22Rv1 (cell line): ENCODE results near the gene FGFR3.
"Not testable (repeated sequence)": the region's sequence is repeated elsewhere in the genome, so short reads cannot be mapped to it uniquely, and the experiment has no call there.

ENCODE experiments used
- H3K27ac ChIP-seq: fragments of 450-650 bp; 2 replicates; pipeline ENCODE4 v1.5.1; 2017
- ZFX ChIP-seq: fragments of 450-650 bp; IDR thresholded peaks from 2 replicates; pipeline ENCODE4 v1.6.1; 2017; ENCODE audit warnings: antibody characterized with exemption, borderline replicate concordance
- TF ChIP-seq, protein P1 (sequence below): fragments of 450-650 bp; IDR thresholded peaks from 2 replicates; pipeline ENCODE4 v1.5.1; 2017; ENCODE audit warnings: mild to moderate bottlenecking

Gene FGFR3

GRCh38 chr4:1830234-1830633, 37.1 kb downstream of the FGFR3 start:
- TF ChIP-seq, protein P1, sequence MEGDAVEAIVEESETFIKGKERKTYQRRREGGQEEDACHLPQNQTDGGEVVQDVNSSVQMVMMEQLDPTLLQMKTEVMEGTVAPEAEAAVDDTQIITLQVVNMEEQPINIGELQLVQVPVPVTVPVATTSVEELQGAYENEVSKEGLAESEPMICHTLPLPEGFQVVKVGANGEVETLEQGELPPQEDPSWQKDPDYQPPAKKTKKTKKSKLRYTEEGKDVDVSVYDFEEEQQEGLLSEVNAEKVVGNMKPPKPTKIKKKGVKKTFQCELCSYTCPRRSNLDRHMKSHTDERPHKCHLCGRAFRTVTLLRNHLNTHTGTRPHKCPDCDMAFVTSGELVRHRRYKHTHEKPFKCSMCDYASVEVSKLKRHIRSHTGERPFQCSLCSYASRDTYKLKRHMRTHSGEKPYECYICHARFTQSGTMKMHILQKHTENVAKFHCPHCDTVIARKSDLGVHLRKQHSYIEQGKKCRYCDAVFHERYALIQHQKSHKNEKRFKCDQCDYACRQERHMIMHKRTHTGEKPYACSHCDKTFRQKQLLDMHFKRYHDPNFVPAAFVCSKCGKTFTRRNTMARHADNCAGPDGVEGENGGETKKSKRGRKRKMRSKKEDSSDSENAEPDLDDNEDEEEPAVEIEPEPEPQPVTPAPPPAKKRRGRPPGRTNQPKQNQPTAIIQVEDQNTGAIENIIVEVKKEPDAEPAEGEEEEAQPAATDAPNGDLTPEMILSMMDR = no peak
- no peak for TF ChIP-seq ZFX

DNA sequence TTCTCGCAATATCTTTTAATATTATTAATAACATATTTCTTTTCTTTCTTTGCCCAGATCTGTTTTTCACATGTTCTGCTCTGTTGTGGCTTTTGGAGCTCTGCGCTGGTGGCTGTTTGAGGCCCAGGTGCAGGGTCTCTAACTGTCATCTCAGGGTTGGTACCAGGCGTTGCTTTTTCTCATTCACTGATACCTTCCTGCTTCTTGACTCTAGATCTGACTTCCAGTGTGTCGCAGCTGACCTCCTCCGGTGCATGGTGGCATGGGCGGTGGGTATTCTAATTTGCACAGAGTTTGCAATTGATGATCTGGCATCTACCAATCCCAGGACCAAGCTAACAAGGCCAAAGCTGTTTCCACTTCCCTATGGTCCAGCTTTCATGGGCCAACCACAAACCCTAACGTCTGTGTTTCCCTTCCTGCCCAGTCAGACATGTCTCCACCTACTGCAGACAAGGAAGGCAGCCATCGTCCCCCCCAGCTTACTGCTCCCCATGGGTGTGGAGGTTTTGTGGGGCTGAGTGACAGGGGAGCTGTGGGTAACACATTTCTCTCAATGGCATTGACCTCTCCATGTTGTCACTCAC, 37.6 kb downstream of the FGFR3 start:
- no peak for TF ChIP-seq ZFX
- TF ChIP-seq, protein P1 = no peak

More at GRCh38 chr4:1830234-1830633, 37.1 kb downstream of the FGFR3 start:
- H3K27ac ChIP-seq = peak overlapping the region; percentile 17; the same call in 1 of the 2 replicates

GRCh38 chr4:1831331-1831730, 38.2 kb downstream of the FGFR3 start:
- H3K27ac ChIP-seq = no peak overlapping the region
- TF ChIP-seq, protein P1 = no peak
- no peak for TF ChIP-seq ZFX

More for the DNA sequence above, 37.6 kb downstream of the FGFR3 start:
- H3K27ac ChIP-seq = peak overlapping the region; percentile 17; the same call in 1 of the 2 replicates

GRCh38 chr4:1832690-1833089, 39.6 kb downstream of the FGFR3 start:
- H3K27ac ChIP-seq = no peak overlapping the region
- TF ChIP-seq, protein P1 = no peak
- TF ChIP-seq ZFX = no peak

DNA sequence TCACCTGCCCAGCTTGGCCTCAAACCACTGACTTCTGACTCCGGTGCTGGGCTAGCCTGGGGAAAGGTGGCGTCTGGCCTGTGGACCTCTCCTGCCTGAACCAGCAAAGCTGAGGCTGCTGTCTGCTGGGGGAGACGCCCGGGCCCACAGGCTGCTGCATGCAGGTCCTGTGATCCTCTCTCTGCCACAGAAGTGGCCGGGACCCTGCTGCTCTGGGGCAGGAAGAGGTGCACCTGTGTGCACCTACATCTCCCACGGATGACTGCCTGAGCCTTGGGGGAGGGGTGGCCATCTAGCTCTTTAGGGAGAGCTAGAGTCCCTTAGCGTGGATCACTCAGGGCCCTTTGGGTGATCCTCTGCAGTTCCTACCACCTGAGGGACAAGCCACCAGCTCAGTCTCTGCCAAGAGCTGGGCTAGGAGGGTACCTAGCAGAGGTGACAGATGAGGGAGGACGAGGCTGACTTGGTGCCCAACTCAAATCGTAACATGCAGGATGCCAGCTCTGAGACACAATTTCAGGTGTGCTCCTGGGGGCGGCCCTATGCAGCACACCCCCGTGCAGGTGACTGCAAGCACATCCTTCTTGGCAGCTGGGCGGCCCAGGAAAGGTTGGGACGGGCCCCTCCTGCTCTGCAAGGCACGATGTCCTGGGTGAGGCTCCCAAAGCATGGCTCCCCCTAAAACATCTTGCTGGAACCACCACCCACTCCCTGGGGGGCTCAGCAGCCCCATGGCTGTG, 40.4 kb downstream of the FGFR3 start:
- no peak overlapping the region for H3K27ac ChIP-seq
- no peak for TF ChIP-seq ZFX
- TF ChIP-seq, protein P1 = no peak

DNA sequence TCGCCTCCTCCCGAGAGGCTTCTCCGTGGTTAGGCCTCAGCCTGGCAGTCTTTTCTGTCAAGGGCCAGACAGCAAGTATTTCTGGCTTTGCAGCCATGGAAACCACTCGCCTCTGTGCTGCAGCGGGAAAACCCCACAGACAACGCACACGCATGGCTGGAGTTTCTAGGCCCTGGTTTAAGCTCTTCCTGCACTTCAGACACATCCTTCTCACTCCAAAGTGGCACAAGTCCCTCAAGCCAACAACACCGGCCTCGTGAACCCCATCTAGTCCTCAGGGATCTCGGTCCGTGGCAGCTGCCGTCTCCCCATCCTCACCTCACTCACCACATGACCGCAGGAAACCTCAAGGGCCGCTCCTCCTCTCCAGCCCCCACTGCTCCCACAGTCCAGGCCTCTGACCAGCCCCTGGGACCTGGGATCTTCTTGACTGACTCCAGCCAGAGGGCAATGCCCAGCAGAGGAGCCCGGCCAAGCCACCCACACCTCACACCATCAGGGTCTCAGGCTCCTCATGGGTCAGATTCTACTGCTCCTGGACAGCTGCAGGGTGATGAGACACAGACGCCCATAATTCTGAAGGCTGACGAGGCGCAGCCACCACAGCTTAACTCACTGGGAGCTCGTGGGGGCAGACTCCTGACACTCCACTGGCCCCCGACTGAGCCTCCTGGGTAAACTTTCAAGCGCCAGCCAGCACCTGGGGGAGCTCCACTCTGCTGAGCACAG, 41.1 kb downstream of the FGFR3 start:
- H3K27ac ChIP-seq = no peak overlapping the region
- TF ChIP-seq ZFX = no peak
- TF ChIP-seq, protein P1 = no peak

DNA sequence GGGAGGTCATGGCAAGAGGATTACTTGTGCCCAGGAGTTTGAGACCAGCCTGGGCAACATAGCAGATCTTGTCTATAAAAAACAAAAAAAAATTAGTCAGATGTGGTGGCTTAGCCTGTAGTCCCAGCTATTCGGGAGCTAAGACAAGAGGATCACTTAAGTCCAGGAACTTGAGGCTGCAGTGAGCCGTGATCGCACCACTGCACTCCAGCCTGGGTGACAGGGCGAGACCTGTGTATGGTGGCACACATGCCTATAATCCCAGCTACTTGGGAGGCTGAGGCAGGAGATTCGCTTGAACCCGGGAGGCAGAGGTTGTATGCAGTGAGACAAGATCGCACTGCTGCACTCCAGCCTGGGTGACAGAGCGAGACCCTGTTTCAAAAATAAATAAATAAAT, 42.7 kb downstream of the FGFR3 start:
- not testable (repeated sequence) for H3K27ac ChIP-seq
